SK-N-SH treated with all-trans-retinoic acid at 6 μM for 48 hours (cell line): ENCODE results near the gene FTH1.

ENCODE experiments used
- CSDC2 ChIP-seq: fragments of 250-450 bp; sonication (Bioruptor Pico); IDR thresholded peaks from 2 replicates; pipeline ENCODE4 v1.5.0; 2020; ENCODE audit warnings: mild to moderate bottlenecking, moderate library complexity
- CSRNP3 ChIP-seq: fragments of 250-450 bp; sonication (Bioruptor Pico); IDR thresholded peaks from 2 replicates; pipeline ENCODE4 v1.5.1; 2021; ENCODE audit warnings: mild to moderate bottlenecking, moderate library complexity
- GLIS3 ChIP-seq: fragments of 250-450 bp; sonication (Bioruptor Pico); IDR thresholded peaks from 2 replicates; pipeline ENCODE4 v1.5.0; 2020; ENCODE audit warnings: mild to moderate bottlenecking, moderate library complexity
- POU6F1 ChIP-seq: fragments of 250-450 bp; sonication (Bioruptor Pico); IDR thresholded peaks from 2 replicates; pipeline ENCODE4 v1.8.0; 2021; ENCODE audit warnings: low read depth, mild to moderate bottlenecking, moderate library complexity, borderline replicate concordance
- ZC3H10 ChIP-seq: fragments of 250-450 bp; sonication (Bioruptor Pico); IDR thresholded peaks from 2 replicates; pipeline ENCODE4 v1.5.1; 2021; ENCODE audit warnings: mild to moderate bottlenecking, moderate library complexity
- ZFP30 ChIP-seq: fragments of 450-650 bp; formaldehyde crosslinking; IDR thresholded peaks from 2 replicates; pipeline ENCODE4 v1.5.0; 2022; ENCODE audit warnings: mild to moderate bottlenecking, moderate library complexity
- ZNF8 ChIP-seq: fragments of 450-650 bp; formaldehyde crosslinking; IDR thresholded peaks from 2 replicates; pipeline ENCODE4 v1.5.0; 2020; ENCODE audit warnings: mild to moderate bottlenecking, moderate library complexity
- TF ChIP-seq, protein P1 (sequence below): fragments of 250-450 bp; sonication (Bioruptor Pico); IDR thresholded peaks from 2 replicates; pipeline ENCODE4 v1.5.0; 2020; ENCODE audit warnings: mild to moderate bottlenecking, moderate library complexity

DNA sequence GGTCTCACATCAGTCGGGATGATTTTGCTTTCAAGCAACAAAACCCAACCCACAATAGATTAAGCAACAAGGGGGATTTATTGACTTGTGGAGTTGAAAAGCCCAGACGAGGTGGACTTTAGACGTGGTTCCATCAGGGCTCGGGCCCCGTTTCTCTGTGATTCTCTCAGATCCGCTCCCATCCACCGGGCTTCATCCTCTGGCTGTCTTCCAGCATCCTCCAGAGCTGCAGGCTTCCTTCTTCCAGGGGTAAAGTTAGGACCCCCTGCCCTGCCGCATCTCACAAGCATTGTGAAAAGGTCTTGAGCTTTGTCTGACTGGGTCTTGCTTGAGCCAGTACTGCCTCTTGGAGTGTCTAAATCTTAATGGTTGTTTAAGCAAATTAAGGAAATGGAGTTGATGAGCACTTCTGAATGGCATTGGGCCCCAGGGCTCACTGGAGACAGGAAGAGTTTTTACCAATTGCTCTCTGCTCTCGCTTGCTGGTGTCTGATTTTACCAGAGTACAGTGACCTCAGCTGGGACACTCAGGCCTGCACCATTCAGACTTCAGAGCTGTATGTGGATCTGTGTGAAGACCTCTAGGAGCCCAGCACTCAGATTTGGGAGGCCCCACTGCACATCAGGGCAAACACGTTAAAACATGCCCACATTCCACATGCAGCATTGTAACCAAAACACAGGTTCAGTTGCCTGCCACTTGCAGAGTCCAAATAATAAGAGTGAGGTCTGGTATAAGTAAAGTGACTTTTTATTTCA, 13.5 kb upstream of the FTH1 start:
- TF ChIP-seq POU6F1 (CRISPR knock-in tag) (no peak), CSRNP3 (CRISPR knock-in tag) (no peak), ZNF8 (no peak), ZC3H10 (CRISPR knock-in tag) (no peak), CSDC2 (CRISPR knock-in tag) (no peak), GLIS3 (CRISPR knock-in tag) (no peak), ZFP30 (no peak)
- TF ChIP-seq, protein P1, sequence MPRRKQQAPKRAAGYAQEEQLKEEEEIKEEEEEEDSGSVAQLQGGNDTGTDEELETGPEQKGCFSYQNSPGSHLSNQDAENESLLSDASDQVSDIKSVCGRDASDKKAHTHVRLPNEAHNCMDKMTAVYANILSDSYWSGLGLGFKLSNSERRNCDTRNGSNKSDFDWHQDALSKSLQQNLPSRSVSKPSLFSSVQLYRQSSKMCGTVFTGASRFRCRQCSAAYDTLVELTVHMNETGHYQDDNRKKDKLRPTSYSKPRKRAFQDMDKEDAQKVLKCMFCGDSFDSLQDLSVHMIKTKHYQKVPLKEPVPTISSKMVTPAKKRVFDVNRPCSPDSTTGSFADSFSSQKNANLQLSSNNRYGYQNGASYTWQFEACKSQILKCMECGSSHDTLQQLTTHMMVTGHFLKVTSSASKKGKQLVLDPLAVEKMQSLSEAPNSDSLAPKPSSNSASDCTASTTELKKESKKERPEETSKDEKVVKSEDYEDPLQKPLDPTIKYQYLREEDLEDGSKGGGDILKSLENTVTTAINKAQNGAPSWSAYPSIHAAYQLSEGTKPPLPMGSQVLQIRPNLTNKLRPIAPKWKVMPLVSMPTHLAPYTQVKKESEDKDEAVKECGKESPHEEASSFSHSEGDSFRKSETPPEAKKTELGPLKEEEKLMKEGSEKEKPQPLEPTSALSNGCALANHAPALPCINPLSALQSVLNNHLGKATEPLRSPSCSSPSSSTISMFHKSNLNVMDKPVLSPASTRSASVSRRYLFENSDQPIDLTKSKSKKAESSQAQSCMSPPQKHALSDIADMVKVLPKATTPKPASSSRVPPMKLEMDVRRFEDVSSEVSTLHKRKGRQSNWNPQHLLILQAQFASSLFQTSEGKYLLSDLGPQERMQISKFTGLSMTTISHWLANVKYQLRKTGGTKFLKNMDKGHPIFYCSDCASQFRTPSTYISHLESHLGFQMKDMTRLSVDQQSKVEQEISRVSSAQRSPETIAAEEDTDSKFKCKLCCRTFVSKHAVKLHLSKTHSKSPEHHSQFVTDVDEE, result no peak
